Measurements from ENCODE around the gene ADH4. TPM values are rescaled to one million over a fixed set of nuclear protein-coding genes. Genes with fewer than 3 reads are reported as not detected.

ADH4 gene
- total and polyA plus RNA-seq, 2 of the 4 experiments (the other 2 are of a cell fraction), result not detected

DNA sequence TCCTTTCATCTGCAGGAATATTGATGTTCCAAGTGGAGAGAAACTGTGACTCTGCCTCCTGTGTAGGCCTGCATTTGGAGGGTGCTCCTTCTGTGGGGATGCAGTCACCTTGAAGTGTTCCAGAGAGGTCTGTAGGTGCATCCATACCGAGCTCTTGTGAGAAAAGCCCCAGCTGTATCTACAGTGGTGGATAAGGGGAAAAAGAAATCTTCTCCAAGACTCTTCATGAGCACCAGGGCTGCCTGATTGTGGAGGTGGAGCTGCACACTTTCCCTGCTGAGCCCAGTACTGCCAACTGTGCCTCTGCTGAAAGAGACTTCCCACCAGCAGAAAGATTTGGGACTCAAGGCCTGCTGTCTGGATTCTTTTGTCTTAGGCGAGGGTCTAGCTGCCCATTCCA lies 35.1 kb upstream of the ADH4 start:
- POLR2A ChIA-PET (ENCODE audit: unreplicated experiment), result no interaction called here
- Histone ChIP-seq H4K20me1 (ENCODE audit: insufficient read depth, low read length) (no peaks in the 10 kb centered on the region), H3K79me1 (ENCODE audit: low read depth in 1 of 2, low read length in 2 of 2) (no peaks in the 10 kb centered on the region), H3K4me1 (ENCODE audit: control insufficient read depth, insufficient read depth, low read length) (peaks cover 6% of the 10 kb centered on the region), H4K91ac (ENCODE audit: insufficient read depth, low read depth, low read length) (no peak overlapping the region), H3K9me1 (ENCODE audit: insufficient read depth, low read length) (peaks cover 9% of the 10 kb centered on the region; the same call in 1 of the 2 replicates), H2AFZ (replicated peaks; ENCODE audit: low read length, poor library complexity) (no peak overlapping the region), H3K18ac (ENCODE audit: low read depth, low read length) (no peak overlapping the region), H2BK15ac (ENCODE audit: low read depth, low read length) (no peak overlapping the region), H3K14ac (replicated peaks; ENCODE audit: low read depth, low read length) (no peak overlapping the region), H3K4me2 (ENCODE audit: low read depth, low read length) (no peak overlapping the region), H2BK5ac (ENCODE audit: low read depth, low read length, poor library complexity, severe bottlenecking) (no peak overlapping the region), H2BK20ac (ENCODE audit: low read depth, low read length) (no peak overlapping the region), H3K9ac (ENCODE audit: low read depth, low read length) (no peak overlapping the region), H2BK120ac (ENCODE audit: low read depth, low read length) (no peak overlapping the region), H3K4ac (ENCODE audit: low read depth, low read length) (no peak overlapping the region), H3K4me3 (ENCODE audit: insufficient read depth, low read depth, low read length) (no peak overlapping the region), H3K23ac (ENCODE audit: low read depth, low read length) (no peak overlapping the region), H4K8ac (ENCODE audit: low read depth in 2 of 2, low read length in 2 of 2) (no peak overlapping the region), H3K56ac (ENCODE audit: extremely low read depth, insufficient read depth, low read length) (no peak overlapping the region), H2AK9ac (replicated peaks; ENCODE audit: low read depth, low read length, poor library complexity) (no peak overlapping the region), H3K9me3 (ENCODE audit: control insufficient read depth, insufficient read depth, low read length) (no peaks in the 10 kb centered on the region), H4K5ac (ENCODE audit: low read depth, low read length) (no peak overlapping the region), H3K36me3 (ENCODE audit: control insufficient read depth, insufficient read depth, low read length) (no peaks in the 10 kb centered on the region), H3K27me3 (ENCODE audit: control insufficient read depth, insufficient read depth, low read length) (no peaks in the 10 kb centered on the region), H2AK5ac (ENCODE audit: low read depth, low read length) (no peak overlapping the region), H3K27ac (ENCODE audit: insufficient read depth, low read length) (no peak overlapping the region)
- intact Hi-C loops (cut with micrococcal nuclease) (no loop called here), in situ Hi-C loops (cut with MboI; ENCODE audit: low sequenced_read_pairs) (no loop called here), dilution Hi-C loops (cut with HindIII; ENCODE audit: low sequenced_read_pairs, unreplicated experiment) (no loop called here)
- ATAC-seq (ENCODE audit: low read depth) (no peak), DNase-seq (no peak)
- CTCF ChIA-PET, result no interaction called here
- TF ChIP-seq USF2 (IDR thresholded peaks at IDR 0.05; ENCODE audit: low read depth, low read length) (no peak), RAD21 (IDR thresholded peaks at IDR 0.05; ENCODE audit: low read length) (no peak)
- WGBS, 2 experiments (ENCODE audit: extremely low coverage in 2 of 2, insufficient read length in 1 of 2), result no CpG with 5 or more reads among the region's 2 CpGs
- no TSS peak for BruUV-seq (replicated peaks)

All from IMR-90 (cell line).